WTC11 (cell line): ENCODE measurements around the gene PURB.

Experiments used
- CBFB ChIP-seq: sonication (generic); formaldehyde crosslinking; IDR thresholded peaks from 2 replicates; pipeline ENCODE4 v1.8.1; 2022; ENCODE audit warnings: mild to moderate bottlenecking, low read depth, missing genetic modification reagents
- NR3C1 ChIP-seq: sonication (generic); formaldehyde crosslinking; conservative IDR thresholded peaks from 2 replicates; pipeline ENCODE4 v1.8.1; 2023; ENCODE audit warnings: low read depth, mild to moderate bottlenecking, missing genetic modification reagents
- SMAD3 ChIP-seq: sonication (generic); formaldehyde crosslinking; IDR thresholded peaks from 2 replicates; pipeline ENCODE4 v1.8.0; 2022; ENCODE audit warnings: missing genetic modification reagents, mild to moderate bottlenecking, borderline replicate concordance
- ZNF416 ChIP-seq: fragments of 250-450 bp; sonication (Bioruptor Pico); IDR thresholded peaks from 2 replicates; pipeline ENCODE4 v1.9.0; 2021; ENCODE audit warnings: mild to moderate bottlenecking, inconsistent platforms
- TF ChIP-seq, protein P1 (sequence below): sonication (generic); formaldehyde crosslinking; IDR thresholded peaks from 2 replicates; pipeline ENCODE4 v1.8.1; 2022; ENCODE audit warnings: low read depth, mild to moderate bottlenecking, moderate library complexity, missing genetic modification reagents, borderline replicate concordance
- TF ChIP-seq, protein P2 (sequence below): fragments of 200-600 bp; IDR thresholded peaks from 2 replicates; pipeline ENCODE4 v1.8.0; 2022; ENCODE audit warnings: antibody characterized with exemption
- TF ChIP-seq, protein P3 (sequence below): sonication (generic); formaldehyde crosslinking; IDR thresholded peaks from 2 replicates; pipeline ENCODE4 v1.8.0; 2022; ENCODE audit warnings: mild to moderate bottlenecking, missing genetic modification reagents
- TF ChIP-seq, protein P4 (sequence below): sonication (generic); formaldehyde crosslinking; conservative IDR thresholded peaks from 2 replicates; pipeline ENCODE4 v1.8.1; 2022; ENCODE audit warnings: mild to moderate bottlenecking, missing genetic modification reagents
- TF ChIP-seq, protein P5 (sequence below): sonication (generic); formaldehyde crosslinking; IDR thresholded peaks from 2 replicates; pipeline ENCODE4 v1.8.1; 2023; ENCODE audit warnings: mild to moderate bottlenecking, moderate library complexity, missing genetic modification reagents
- TF ChIP-seq, protein P6 (sequence below): sonication (generic); formaldehyde crosslinking; IDR thresholded peaks from 2 replicates; pipeline ENCODE4 v1.8.0; 2022; ENCODE audit warnings: mild to moderate bottlenecking, missing genetic modification reagents

DNA sequence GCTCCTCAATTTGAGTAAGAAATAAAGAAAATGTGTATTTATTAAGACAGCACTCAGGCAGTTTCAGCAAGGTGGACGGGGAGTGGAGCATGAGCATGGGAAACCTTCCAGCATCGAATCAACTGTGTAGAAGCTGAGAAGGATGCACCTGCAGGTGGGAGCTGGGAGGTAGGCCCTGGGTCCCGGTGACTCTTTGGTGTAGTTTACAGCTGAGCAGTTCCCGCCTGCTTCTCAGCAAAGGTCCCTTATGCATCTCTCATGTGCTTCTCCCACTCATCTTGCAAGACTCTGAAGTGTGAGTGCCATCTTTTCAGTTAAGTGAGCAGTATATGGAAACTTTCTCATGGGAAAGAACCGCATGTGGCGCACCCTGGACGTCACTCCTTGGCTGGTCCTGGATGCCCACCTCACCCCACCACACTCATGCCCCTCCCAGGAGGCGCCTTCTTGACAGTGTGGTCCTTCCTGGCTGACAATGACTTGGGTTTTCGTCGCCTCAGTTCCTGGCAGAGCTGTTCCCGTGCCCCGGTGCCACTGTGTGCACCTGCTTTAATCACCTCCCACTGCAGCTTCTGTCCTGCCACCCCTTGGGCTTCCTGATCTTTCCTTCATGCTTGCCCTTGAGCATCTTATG, 19.8 kb upstream of the PURB start:
- TF ChIP-seq, protein P1, sequence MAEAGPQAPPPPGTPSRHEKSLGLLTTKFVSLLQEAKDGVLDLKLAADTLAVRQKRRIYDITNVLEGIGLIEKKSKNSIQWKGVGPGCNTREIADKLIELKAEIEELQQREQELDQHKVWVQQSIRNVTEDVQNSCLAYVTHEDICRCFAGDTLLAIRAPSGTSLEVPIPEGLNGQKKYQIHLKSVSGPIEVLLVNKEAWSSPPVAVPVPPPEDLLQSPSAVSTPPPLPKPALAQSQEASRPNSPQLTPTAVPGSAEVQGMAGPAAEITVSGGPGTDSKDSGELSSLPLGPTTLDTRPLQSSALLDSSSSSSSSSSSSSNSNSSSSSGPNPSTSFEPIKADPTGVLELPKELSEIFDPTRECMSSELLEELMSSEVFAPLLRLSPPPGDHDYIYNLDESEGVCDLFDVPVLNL (CRISPR knock-in tag): no peak
- no peak for TF ChIP-seq CBFB (CRISPR knock-in tag)
- no peak for TF ChIP-seq NR3C1
- TF ChIP-seq, protein P2, sequence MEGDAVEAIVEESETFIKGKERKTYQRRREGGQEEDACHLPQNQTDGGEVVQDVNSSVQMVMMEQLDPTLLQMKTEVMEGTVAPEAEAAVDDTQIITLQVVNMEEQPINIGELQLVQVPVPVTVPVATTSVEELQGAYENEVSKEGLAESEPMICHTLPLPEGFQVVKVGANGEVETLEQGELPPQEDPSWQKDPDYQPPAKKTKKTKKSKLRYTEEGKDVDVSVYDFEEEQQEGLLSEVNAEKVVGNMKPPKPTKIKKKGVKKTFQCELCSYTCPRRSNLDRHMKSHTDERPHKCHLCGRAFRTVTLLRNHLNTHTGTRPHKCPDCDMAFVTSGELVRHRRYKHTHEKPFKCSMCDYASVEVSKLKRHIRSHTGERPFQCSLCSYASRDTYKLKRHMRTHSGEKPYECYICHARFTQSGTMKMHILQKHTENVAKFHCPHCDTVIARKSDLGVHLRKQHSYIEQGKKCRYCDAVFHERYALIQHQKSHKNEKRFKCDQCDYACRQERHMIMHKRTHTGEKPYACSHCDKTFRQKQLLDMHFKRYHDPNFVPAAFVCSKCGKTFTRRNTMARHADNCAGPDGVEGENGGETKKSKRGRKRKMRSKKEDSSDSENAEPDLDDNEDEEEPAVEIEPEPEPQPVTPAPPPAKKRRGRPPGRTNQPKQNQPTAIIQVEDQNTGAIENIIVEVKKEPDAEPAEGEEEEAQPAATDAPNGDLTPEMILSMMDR: no peak
- TF ChIP-seq, protein P3, sequence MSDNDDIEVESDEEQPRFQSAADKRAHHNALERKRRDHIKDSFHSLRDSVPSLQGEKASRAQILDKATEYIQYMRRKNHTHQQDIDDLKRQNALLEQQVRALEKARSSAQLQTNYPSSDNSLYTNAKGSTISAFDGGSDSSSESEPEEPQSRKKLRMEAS (CRISPR knock-in tag): no peak
- TF ChIP-seq, protein P4, sequence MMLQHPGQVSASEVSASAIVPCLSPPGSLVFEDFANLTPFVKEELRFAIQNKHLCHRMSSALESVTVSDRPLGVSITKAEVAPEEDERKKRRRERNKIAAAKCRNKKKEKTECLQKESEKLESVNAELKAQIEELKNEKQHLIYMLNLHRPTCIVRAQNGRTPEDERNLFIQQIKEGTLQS (CRISPR knock-in tag): no peak
- TF ChIP-seq, protein P5, sequence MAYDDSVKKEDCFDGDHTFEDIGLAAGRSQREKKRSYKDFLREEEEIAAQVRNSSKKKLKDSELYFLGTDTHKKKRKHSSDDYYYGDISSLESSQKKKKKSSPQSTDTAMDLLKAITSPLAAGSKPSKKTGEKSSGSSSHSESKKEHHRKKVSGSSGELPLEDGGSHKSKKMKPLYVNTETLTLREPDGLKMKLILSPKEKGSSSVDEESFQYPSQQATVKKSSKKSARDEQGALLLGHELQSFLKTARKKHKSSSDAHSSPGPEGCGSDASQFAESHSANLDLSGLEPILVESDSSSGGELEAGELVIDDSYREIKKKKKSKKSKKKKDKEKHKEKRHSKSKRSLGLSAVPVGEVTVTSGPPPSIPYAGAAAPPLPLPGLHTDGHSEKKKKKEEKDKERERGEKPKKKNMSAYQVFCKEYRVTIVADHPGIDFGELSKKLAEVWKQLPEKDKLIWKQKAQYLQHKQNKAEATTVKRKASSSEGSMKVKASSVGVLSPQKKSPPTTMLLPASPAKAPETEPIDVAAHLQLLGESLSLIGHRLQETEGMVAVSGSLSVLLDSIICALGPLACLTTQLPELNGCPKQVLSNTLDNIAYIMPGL (CRISPR knock-in tag): no peak
- TF ChIP-seq, protein P6, sequence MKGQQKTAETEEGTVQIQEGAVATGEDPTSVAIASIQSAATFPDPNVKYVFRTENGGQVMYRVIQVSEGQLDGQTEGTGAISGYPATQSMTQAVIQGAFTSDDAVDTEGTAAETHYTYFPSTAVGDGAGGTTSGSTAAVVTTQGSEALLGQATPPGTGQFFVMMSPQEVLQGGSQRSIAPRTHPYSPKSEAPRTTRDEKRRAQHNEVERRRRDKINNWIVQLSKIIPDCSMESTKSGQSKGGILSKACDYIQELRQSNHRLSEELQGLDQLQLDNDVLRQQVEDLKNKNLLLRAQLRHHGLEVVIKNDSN (CRISPR knock-in tag): no peak
- TF ChIP-seq ZNF416: no peak
- TF ChIP-seq SMAD3 (CRISPR knock-in tag): no peak
